ENCODE data around the gene FASTKD2. TPM values are rescaled to one million over a fixed set of nuclear protein-coding genes. Genes with fewer than 3 reads are reported as not detected.

The FASTKD2 gene
- 10 to 100 TPM; 21.0 to 27.8 TPM for total RNA-seq
- 45.0 to 66.2 reads per million in 2 donors for total RNA-seq

GRCh38 chr2:206765242-206766056, at the start of gene FASTKD2, which contains the start of gene MDH1B:
Gene FASTKD2 (plus strand): TSS chr2:206765606. CDS start chr2:206766694, 1,088 bp downstream.
Gene MDH1B (minus strand): TSS chr2:206765328. CDS start chr2:206765271, 57 bp downstream.
- DNase-seq, result peak; percentile 63 to 76 (median 67)
- H3K27ac Mint-ChIP-seq, result no peak within 1 kb of the TSS
- no peaks in the 10 kb centered on the region for H3K27me3 Mint-ChIP-seq
- ATAC-seq, result peak; percentile 91
- peaks cover 23% of the 10 kb centered on the region for H3K4me1 Mint-ChIP-seq
- H3K4me3 Mint-ChIP-seq, result peak within 1 kb of the TSS; percentile 96
- no peaks in the 10 kb centered on the region for H3K9me3 ChIP-seq (ENCODE audit: control insufficient read depth, low read length, poor library complexity, severe bottlenecking)
- peaks cover 6% of the 10 kb centered on the region for H3K36me3 Mint-ChIP-seq (ENCODE audit: low read depth)

GRCh38 chr2:206716623-206717022, 48.8 kb upstream of the FASTKD2 start:
- no peaks in the 10 kb centered on the region for H3K9me3 ChIP-seq (ENCODE audit: control insufficient read depth, low read length, poor library complexity, severe bottlenecking)
- no peak overlapping the region for H3K27ac Mint-ChIP-seq
- no peak for ATAC-seq
- H3K27me3 Mint-ChIP-seq, result peaks cover 30% of the 10 kb centered on the region
- H3K4me3 Mint-ChIP-seq, result no peak overlapping the region
- peaks cover 7% of the 10 kb centered on the region for H3K4me1 Mint-ChIP-seq
- no peak for DNase-seq
- H3K36me3 Mint-ChIP-seq (ENCODE audit: low read depth), result no peaks in the 10 kb centered on the region

- no peak for DNase-seq
- ATAC-seq, result no peak
- no peaks in the 10 kb centered on the region for H3K36me3 Mint-ChIP-seq (ENCODE audit: low read depth)
- no peaks in the 10 kb centered on the region for H3K9me3 ChIP-seq (ENCODE audit: control insufficient read depth, low read length, poor library complexity, severe bottlenecking)
- peaks cover 7% of the 10 kb centered on the region for H3K4me1 Mint-ChIP-seq
- H3K27me3 Mint-ChIP-seq, result peaks cover 22% of the 10 kb centered on the region
- H3K4me3 Mint-ChIP-seq, result no peak within 1 kb of the TSS
- no peak within 1 kb of the TSS for H3K27ac Mint-ChIP-seq
Observed at GRCh38 chr2:206718296-206718695, 47.1 kb upstream of the FASTKD2 start, which contains the start of gene DYTN. Gene DYTN (minus strand): TSS chr2:206718396. CDS start chr2:206718279, 117 bp downstream.

DNA sequence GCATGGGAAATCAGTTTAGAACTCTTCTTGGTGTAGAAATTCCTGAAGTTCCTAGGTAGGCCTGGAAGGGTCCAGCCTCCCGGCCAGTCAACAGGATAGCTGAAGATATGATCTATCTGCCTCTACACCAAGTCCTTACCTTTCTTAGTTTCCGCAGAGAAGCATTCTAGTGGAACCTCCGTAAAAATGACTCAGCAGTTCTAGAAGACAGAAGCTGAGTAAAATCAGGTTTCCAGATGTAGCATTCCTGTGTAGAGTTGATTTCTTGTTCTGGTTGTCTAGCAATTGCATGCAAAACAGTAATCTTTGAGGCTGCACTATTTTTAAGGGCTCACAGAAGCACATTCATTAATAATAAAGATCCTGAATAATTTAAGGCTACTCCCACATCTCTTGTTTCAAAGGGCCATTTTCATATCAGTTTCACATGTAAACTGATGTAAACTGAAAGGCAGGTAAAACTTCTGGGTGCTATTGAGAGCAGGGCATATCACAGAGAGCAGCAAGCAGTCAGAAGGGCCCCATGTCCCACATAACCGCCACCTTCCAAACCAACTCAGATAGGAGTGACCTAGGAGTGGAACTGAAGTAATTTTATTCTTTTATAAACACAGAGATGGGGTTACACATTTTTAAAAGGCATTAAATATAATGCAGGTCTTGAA, 44.0 kb upstream of the FASTKD2 start:
- DNase-seq, result no peak
- Mint-ChIP-seq H3K27me3 (peaks cover 13% of the 10 kb centered on the region), H3K4me1 (no peaks in the 10 kb centered on the region), H3K36me3 (ENCODE audit: low read depth) (peaks cover 2% of the 10 kb centered on the region), H3K27ac (no peak overlapping the region), H3K4me3 (no peak overlapping the region)
- H3K9me3 ChIP-seq (ENCODE audit: control insufficient read depth, low read length, poor library complexity, severe bottlenecking), result no peaks in the 10 kb centered on the region
- no peak for ATAC-seq

- Mint-ChIP-seq H3K4me1 (no peaks in the 10 kb centered on the region), H3K36me3 (ENCODE audit: low read depth) (peaks cover 2% of the 10 kb centered on the region)
- no peak for DNase-seq
Observed at GRCh38 chr2:206723288-206723687, 42.1 kb upstream of the FASTKD2 start.

DNA sequence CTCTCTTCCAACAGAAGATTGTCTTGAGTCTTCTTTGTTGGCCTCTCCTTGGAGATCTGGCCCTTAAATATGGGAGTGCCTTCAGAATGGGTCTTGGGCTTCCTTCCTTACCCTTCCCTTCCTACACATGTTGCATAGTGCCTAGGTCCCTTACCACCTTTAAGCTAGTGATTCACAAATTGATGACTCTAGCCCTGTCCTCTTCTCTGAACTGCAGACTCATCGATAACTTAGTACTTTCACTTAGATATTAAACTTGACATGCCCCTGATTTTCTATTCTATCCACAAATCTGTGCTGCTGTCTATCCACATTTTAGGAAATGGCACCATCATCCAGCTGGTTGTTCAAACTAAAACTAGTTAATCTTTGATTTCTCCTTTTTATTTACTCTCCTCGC, 38.1 kb upstream of the FASTKD2 start:
- H3K36me3 Mint-ChIP-seq (ENCODE audit: low read depth), result peaks cover 2% of the 10 kb centered on the region
- no peak for DNase-seq
- no peaks in the 10 kb centered on the region for H3K4me1 Mint-ChIP-seq
- H3K27me3 Mint-ChIP-seq, result peaks cover 39% of the 10 kb centered on the region
- no peak for ATAC-seq
- no peak overlapping the region for H3K4me3 Mint-ChIP-seq
- H3K9me3 ChIP-seq (ENCODE audit: control insufficient read depth, low read length, poor library complexity, severe bottlenecking), result no peaks in the 10 kb centered on the region
- H3K27ac Mint-ChIP-seq, result no peak overlapping the region

More at GRCh38 chr2:206723288-206723687, 42.1 kb upstream of the FASTKD2 start:
- no peak overlapping the region for H3K27ac Mint-ChIP-seq
- ATAC-seq, result no peak
- H3K27me3 Mint-ChIP-seq, result peaks cover 18% of the 10 kb centered on the region
- H3K9me3 ChIP-seq (ENCODE audit: control insufficient read depth, low read length, poor library complexity, severe bottlenecking), result no peaks in the 10 kb centered on the region
- H3K4me3 Mint-ChIP-seq, result no peak overlapping the region

DNA sequence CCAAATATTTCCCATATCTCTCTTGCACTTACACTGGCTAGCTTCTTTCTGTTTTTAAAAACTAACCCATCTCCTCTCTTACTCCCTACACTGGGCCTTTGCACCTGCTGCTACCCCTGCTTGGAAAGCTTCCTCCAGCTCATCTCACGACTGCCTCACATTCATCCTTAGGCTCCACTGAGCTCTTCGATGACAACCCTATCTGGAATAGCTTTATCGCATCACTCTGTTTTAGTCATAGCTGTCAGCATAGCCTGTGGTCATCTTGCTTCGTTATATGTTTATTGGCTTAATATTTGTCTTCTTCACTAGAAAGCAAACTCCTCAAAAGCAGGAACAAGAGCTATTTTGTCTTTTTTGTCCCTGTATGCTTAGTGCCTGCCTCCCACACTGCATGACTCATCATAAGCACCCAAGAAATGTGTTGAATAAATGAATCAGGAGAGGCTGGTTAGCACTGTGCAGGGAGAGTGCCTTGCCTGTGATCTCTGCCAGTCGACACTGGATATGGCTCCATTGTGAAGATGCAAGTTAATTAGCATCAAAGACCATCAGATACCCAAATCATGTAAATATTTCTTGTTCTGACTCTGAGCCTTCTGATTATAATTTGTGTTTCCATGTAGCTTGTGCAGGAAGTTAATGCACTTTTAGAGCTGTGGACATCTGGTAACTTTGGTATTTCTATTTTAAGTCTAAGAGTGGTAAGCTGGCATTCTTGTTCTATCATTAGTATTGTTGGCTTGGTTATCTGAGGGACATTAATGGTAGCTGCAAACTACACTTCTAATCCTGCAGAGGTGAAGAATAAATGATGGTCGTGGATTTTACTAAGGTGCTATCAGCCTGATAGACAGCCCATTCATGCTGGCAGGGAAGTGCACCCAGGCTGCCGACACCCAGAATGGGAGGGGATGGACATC, 36.9 kb upstream of the FASTKD2 start:
- Mint-ChIP-seq H3K27ac (no peak overlapping the region), H3K27me3 (peaks cover 39% of the 10 kb centered on the region), H3K4me3 (no peak overlapping the region), H3K36me3 (ENCODE audit: low read depth) (peaks cover 2% of the 10 kb centered on the region), H3K4me1 (no peaks in the 10 kb centered on the region)
- no peaks in the 10 kb centered on the region for H3K9me3 ChIP-seq (ENCODE audit: control insufficient read depth, low read length, poor library complexity, severe bottlenecking)
- ATAC-seq, result no peak
- DNase-seq, result no peak

DNA sequence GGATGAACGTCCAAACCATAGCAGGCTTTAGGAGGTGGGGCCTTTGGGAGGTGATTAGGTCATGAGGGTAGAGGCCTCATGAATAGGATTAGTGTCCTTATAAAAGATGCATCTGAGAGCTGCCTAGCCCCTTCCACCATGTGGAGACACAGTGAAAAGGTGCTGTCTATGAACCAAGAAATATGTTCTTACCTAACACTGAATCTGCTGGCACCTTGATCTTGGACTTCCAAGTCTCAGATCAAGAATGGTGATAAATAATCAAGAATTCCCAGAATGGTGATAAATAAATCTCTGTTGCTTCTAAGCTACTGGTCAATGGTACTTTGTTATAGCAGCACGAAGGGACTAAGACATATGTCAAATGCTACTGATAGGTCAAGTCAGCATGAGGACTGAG, 32.1 kb upstream of the FASTKD2 start:
- ATAC-seq (no peak), DNase-seq (no peak)
- Mint-ChIP-seq H3K4me1 (no peaks in the 10 kb centered on the region), H3K36me3 (ENCODE audit: low read depth) (no peaks in the 10 kb centered on the region), H3K27me3 (peaks cover 25% of the 10 kb centered on the region), H3K4me3 (no peak overlapping the region), H3K27ac (no peak overlapping the region)
- no peaks in the 10 kb centered on the region for H3K9me3 ChIP-seq (ENCODE audit: control insufficient read depth, low read length, poor library complexity, severe bottlenecking)

DNA sequence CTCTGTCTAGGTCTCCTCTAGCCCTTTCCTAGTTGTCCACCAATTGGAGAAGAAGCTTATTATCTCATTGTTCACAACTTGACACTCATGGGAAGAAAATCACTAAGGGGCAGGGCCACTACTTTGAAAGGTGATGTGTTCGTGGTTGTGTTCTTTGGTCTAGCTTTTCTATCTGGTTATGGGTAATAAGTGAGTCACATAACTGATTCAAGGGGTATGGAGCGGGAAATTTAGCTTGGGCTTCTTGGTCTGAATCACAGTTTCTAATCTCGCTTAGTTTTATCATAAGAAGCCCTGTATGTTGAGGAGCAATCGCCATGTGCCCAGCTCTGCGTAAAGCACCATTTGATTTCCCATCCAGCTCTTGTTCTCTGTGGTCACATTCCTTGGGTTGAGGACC, 28.5 kb upstream of the FASTKD2 start:
- no peak overlapping the region for H3K4me3 Mint-ChIP-seq

GRCh38 chr2:206739271-206739670, 26.1 kb upstream of the FASTKD2 start:
- Mint-ChIP-seq H3K36me3 (ENCODE audit: low read depth) (peaks cover 2% of the 10 kb centered on the region), H3K4me1 (no peaks in the 10 kb centered on the region)

More for the DNA sequence above, 28.5 kb upstream of the FASTKD2 start:
- DNase-seq (no peak), ATAC-seq (no peak)
- Mint-ChIP-seq H3K36me3 (ENCODE audit: low read depth) (no peaks in the 10 kb centered on the region), H3K27ac (no peak overlapping the region), H3K4me1 (no peaks in the 10 kb centered on the region), H3K27me3 (peaks cover 27% of the 10 kb centered on the region)
- no peaks in the 10 kb centered on the region for H3K9me3 ChIP-seq (ENCODE audit: control insufficient read depth, low read length, poor library complexity, severe bottlenecking)

DNA sequence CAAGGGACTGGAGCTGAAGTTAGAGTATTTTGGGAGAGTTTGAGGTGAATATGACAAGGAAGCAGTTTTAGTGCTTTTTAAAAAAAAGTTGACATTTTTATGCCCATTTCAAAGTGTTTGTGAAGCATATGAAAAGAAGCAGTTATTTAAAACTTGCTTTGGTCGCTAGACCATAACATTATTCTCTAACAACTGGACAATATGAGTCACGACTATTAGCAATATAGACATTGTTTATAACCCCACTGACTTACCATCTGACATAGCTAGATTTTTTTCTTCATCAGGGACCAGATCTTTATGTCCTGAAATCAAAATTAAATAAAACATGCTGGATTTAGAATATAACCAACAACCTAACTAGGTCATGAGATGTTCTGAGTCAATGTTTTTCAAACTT, 24.6 kb upstream of the FASTKD2 start:
- Mint-ChIP-seq H3K4me3 (no peak overlapping the region), H3K27ac (no peak overlapping the region), H3K36me3 (ENCODE audit: low read depth) (peaks cover 2% of the 10 kb centered on the region), H3K27me3 (peaks cover 45% of the 10 kb centered on the region), H3K4me1 (no peaks in the 10 kb centered on the region)
- ATAC-seq, result no peak
- DNase-seq, result no peak
- no peaks in the 10 kb centered on the region for H3K9me3 ChIP-seq (ENCODE audit: control insufficient read depth, low read length, poor library complexity, severe bottlenecking)

More at GRCh38 chr2:206739271-206739670, 26.1 kb upstream of the FASTKD2 start:
- Mint-ChIP-seq H3K4me3 (no peak overlapping the region), H3K27me3 (peaks cover 40% of the 10 kb centered on the region), H3K27ac (no peak overlapping the region)
- no peaks in the 10 kb centered on the region for H3K9me3 ChIP-seq (ENCODE audit: control insufficient read depth, low read length, poor library complexity, severe bottlenecking)
- no peak for ATAC-seq
- DNase-seq, result no peak

DNA sequence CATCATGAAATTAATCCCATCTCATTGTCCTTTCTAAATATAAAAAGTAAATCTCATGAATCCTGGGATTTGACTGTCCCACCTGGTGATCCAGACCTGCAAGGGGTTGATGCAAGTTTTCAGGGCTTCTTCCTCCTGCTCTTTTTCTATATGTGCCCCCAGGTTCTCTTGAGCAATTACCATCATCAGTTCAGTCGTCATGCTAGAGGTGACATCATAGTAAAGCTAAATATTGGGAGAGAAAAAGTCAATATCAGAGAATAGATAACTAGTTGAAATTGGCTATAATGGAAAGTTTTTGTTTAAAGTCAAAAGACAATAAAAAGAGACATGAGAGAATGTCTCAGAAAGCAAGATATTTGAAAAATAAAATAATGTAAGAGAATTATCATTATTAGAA, 8.6 kb upstream of the FASTKD2 start:
- H3K4me1 Mint-ChIP-seq, result no peaks in the 10 kb centered on the region
- H3K9me3 ChIP-seq (ENCODE audit: control insufficient read depth, low read length, poor library complexity, severe bottlenecking), result no peaks in the 10 kb centered on the region
- no peak overlapping the region for H3K4me3 Mint-ChIP-seq
- peaks cover 56% of the 10 kb centered on the region for H3K27me3 Mint-ChIP-seq
- ATAC-seq (no peak), DNase-seq (no peak)
- no peak overlapping the region for H3K27ac Mint-ChIP-seq
- peaks cover 3% of the 10 kb centered on the region for H3K36me3 Mint-ChIP-seq (ENCODE audit: low read depth)

Data from T-helper 17 cell (primary cell).